ENCODE measurements around the gene CEP290.

Gene CEP290, protein sequence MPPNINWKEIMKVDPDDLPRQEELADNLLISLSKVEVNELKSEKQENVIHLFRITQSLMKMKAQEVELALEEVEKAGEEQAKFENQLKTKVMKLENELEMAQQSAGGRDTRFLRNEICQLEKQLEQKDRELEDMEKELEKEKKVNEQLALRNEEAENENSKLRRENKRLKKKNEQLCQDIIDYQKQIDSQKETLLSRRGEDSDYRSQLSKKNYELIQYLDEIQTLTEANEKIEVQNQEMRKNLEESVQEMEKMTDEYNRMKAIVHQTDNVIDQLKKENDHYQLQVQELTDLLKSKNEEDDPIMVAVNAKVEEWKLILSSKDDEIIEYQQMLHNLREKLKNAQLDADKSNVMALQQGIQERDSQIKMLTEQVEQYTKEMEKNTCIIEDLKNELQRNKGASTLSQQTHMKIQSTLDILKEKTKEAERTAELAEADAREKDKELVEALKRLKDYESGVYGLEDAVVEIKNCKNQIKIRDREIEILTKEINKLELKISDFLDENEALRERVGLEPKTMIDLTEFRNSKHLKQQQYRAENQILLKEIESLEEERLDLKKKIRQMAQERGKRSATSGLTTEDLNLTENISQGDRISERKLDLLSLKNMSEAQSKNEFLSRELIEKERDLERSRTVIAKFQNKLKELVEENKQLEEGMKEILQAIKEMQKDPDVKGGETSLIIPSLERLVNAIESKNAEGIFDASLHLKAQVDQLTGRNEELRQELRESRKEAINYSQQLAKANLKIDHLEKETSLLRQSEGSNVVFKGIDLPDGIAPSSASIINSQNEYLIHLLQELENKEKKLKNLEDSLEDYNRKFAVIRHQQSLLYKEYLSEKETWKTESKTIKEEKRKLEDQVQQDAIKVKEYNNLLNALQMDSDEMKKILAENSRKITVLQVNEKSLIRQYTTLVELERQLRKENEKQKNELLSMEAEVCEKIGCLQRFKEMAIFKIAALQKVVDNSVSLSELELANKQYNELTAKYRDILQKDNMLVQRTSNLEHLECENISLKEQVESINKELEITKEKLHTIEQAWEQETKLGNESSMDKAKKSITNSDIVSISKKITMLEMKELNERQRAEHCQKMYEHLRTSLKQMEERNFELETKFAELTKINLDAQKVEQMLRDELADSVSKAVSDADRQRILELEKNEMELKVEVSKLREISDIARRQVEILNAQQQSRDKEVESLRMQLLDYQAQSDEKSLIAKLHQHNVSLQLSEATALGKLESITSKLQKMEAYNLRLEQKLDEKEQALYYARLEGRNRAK (N-terminal part only)

DNA sequence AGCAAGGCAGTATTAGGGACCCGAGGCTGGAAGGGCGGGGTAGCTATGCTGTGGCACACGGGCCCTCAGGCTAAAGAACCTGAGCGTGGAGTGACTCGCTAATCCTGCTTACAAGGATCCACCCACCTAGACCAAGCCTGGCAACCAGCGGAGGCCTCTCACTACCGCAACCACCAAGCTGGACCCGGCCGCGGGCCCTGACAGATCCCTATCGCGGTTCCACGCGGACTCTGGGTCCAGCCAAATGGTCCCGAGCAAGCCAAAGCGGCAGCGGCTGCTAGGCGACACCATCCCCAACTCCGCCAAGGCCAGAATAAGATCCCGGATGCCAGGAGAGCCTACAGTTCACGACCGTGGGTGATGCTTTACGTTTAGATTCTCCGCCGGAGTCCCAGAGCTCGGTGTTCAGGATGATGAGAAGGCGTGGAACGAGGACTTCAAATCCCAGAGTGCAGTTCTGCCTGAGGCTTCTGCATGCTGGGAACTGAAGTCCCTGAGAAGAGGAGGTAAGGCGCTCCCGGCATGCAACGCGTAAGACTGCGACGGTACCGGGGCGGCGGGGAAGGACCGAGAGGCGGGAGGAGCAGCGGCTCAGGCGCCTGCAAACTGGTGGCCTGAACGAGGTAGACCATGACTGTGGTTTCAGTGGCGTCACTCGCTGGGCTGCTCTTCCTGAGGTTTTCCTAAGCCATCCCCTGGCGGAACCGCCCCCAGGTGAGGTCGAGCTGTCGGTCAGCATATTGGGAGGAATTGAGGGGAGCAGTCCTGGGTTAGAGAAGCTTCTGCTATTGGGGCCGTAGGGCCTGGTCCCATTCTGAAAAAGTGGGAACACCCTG is at the start of gene CEP290, which contains the start of gene TMTC3:
Gene CEP290 (minus strand): TSS at position 315 of the 836 bp plus-strand sequence. CDS start 781 bp downstream, outside the sequence.
Gene TMTC3 (plus strand): TSS at position 534 of the 836 bp plus-strand sequence. CDS start 6,009 bp downstream, outside the sequence.
- DNase-seq: peak; percentile 99 to 100 (median 99)

DNA sequence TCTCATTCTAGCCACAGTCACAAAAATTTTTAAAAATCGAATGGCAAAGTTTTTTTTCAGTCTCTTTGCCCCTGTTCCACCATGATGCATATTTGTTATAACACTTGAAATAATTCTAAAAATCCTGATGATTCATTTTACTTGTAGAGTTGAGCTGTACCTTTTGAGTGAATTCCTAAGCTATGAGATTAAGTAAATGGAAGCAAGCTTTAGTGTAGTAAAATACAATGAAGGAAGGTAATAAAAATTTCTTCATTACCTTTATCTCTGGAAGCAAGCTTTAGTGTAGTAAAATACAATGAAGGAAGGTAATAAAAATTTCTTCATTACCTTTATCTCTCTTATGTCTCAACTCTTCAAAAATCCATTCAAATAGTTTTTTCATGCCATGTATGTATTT is 46.3 kb upstream of the CEP290 start:
- DNase-seq: no peak

DNA sequence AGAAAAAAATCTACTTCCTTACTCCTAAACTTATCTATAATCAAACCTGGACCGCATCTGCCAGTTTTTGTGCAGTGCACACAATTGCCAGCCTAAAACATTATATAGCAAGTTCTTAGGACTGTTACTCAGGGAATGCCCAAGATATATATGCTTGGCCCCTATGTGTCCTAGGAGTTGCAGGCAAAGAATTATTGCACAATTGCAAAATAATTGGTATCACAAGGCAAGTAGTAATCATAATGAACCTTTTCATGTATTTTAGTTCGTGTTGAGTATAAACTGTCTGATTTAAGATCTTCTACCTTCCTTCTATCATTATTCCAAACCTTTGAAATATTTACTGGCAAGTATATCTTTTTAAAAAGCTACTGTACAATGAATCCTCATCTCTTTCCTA is 45.7 kb upstream of the CEP290 start:
- no peak for DNase-seq

DNA sequence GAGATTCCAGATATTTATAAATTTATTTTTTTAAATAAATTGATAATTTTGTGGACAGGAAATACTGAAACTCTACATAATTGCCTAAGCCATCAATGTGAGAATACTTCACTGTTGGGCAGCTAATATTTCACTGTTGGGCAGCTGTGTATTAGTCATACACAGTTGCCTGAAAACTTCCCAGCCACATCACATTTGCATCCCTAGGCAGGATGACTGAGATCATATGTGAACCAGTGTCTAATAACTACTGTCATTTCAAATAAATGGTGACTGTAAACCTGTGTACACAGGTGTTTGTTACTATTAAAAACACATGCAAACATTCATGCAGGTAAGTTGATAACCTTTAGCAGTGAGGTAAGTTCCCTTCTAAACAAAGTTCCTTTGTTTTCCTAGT is 44.1 kb upstream of the CEP290 start:
- DNase-seq: peak in 1 of 3 experiments; percentile 56

DNA sequence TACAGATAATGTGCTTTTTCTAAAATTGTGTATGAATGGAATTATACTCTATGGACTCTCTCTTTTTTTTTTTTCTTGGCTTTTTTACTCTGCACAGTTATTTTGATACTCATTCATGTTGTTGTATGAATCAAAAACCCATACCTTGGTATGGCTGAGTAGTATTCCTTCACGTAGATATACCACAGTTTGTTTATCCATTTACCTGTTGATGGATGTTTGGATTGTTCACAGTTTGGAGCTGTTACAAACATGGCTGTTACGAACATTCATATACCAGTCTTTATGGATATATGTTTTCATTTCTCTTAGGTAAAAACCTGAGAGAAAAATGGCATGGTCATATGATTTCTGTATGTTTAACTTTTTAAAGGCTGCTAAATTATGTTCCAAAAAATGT is 43.4 kb upstream of the CEP290 start:
- no peak for DNase-seq

DNA sequence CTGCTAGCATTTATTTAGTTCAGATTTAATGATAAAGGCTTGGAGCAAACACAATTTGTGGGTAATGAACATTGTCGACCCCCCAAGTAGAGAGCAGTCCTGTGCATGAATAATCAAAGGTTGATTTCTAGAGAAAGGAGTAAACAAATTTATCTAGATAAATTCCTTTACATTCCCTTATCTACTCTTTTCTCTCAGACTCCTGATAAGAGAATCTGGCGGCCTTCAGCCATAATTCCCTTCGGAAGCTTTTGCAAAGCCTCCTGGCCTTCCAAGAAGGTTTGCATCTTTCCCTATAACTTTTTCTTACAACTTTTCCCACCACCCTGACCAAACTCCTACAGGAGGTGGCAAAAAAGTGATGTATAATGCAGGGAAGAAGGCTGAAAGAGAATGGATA is 42.3 kb upstream of the CEP290 start:
- no peak for DNase-seq

DNA sequence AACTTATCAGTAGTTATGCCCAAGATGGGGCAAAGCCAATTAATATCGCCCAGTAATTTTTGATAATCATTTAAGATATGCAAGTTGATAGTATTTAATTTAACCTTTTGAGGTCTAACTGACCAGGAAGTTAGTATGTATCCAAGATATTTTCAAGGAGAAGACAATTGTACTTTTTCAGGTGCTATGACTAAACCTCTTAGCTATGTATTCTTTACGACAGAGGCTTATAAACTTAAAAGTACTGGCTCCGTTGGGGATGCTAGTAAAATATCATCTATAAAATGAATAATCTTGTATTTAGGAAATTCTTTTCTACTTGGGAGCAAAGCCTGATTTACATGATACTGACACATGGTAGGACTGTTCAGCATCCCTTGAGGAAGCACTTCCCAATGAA is 40.5 kb upstream of the CEP290 start:
- no peak for DNase-seq

DNA sequence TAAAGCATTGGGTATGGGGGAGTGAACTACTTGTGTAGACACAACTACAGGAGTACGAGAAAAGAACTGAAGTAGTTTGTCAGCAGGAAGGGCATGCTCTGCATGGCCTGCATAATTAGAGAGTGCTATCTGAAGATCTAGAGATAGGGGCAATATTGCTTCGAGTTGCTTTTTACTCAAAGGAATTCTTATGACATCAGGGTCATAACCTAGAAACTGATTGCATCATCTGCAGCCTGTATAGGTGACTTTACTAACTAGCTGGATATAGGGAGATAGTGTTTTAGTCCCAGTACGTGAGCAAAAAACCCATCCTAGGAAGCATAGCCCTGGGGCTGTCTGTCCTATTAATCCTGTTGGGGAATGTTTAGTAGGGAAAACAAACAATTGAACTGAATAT is 40.0 kb upstream of the CEP290 start:
- no peak for DNase-seq

DNA sequence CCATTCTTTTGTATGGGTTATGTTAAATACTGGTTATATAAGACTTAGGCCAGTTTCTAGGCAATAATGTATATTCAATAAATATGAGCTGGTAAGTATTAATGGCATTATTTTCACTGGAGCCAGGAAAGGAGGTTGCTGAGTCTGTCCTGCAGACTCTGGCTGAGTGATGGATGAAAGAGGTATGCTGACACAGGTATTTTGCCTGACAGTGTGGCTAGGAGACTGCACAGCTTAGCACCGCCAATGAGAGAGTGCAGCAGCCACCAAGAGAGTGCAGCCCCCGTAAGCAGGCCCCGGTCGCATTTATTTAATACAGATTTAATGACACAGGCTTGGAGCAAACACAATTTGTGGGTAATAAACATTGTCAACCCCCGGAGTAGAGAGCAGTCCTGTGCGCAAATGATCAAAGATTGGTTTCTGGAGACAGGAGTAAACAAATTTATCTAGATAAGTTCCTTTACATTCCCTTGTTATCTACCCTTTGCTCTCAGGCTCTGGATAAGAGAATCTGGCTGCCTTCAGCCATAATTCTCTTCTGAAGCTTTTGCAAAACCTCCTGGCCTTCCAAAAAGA is 37.6 kb upstream of the CEP290 start:
- no peak for DNase-seq

DNA sequence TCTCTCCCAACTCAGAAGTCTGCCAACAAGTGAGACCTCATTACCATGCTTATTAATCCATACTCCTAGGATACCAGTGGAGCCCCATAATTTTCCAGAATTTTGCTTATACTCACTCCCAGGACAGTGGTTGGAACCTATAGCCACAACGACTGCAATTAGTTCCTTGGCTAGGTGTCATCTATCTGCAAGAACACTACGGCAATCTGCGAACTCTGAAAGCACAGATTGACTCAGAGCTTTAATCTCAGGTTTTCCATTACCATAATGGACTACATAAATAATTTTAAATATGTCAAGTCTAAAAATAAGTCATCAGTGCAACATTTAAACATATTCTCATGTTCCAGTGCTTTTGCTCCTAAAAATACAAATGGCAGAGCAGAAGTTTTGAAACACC is 33.7 kb upstream of the CEP290 start:
- DNase-seq: no peak

DNA sequence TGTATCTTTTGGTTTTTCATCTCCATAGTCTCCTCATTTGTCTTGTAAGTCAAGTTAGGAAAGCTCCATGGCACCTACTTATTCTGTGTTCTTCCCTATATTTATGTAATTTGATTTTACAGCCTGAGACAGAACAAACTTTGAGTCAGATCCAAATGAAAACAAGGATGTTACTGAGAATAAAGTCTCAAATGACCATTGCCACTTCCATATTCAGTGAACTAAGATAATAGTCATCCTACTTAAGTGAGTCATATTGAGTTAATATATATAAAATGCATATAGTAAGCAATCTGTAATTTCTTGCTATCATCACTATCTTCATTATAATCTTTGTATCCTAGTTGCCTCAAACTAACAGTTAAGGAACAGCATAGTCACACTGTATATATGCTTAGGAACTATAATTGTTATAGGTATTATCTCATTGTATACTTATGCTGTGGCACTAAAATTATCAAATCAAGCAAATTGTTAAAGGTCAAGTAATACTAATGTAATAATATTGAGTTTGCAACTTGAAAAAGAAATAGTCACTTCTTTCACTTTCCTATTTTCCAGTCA is 31.0 kb upstream of the CEP290 start:
- no peak for DNase-seq

DNA sequence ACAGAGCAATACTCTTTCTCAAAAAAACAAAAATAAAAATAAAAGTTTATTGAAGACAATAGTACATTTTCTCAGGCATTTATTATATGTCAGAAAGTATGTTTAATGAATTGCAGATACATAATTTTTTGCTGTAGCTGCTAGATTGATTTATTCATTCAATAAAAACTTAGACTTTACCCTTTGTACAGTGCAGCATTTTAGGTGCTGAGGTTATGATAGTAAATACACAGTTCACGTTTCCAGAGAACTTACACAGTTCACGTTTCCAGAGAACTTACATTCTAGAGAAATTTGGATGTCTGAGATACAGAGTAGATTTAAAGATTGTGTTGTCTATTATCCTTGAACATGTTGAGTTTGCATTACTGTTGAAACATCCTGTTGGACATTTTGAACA is 25.5 kb upstream of the CEP290 start:
- no peak for DNase-seq

DNA sequence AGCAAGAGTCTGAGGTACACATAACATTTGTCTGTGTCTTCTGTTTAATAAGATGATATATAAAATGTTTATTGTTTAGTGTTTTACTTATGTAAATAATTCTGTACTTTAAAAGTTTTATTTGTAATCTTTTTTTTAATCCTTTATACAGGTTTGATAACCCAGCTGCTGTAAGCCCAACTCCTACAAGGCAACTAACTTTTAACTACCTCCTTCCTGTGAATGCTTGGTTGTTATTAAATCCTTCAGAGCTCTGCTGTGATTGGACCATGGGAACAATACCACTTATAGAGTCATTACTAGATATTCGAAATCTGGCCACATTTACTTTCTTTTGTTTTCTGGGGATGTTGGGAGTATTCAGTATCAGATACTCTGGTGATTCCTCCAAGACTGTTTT is 24.3 kb upstream of the CEP290 start:
- DNase-seq: no peak

DNA sequence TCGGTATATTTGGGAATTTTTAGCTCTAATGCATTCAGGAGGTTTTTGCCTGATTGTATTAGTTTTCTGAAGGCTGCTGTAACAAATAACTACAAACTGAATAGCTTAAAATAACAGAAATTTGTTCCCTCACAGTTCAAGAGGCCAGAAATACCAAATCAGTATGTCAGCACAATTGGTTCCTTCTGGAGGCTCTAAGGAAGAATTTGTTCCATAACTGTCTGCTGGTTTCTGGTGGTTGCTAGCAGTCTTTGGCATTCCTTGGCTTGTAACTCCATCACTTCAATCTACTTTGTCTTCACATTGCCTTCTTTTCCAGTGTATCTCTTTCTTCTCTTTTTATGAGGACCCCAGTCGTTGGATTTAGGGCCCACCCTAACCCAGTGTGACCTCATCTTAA is 21.5 kb upstream of the CEP290 start:
- DNase-seq: no peak

DNA sequence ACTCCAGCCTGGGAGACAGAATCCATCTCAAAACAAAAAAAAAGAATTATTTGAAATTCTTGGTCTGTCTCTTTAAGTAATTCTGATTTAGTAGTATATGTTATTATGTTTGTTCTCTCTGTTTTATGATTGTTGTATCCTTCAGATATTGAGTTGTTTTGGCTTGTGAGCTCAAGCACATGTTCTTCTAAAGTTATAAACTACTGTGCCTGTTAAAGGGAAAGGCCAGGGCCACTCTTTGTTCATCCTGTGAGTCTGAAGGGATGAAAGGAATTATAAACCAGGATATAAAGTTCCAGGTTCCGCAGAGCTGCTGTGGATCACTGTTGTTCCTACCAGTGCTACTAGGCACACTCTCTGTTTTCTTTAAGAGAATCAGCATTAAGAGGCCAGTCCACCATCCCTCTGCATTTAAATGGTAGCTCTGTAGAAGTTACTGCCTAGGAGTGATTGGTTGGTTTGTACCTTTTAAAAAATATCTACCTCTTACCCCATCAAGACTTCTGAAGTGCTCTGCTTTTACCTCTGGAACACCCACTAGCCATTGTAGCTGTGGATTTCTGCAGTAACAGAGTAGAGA is 14.3 kb upstream of the CEP290 start:
- DNase-seq: no peak

DNA sequence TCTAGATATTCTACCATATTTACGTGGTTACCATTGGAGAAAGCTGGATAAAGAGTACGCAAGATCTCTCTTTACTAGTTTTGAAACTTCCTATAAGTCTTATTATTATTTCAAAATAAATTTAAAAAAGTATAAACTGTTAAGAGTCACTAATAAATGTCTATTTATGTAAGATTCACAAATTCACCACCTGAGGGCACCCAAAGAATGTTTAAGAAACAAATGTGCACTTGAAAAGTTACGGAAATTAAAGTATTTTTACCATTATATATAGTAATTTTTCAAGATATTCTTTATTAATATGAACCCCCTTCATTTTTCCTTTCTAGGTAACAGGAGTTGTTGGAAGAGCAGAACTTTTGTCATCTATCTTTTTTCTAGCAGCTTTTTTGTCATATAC is 12.1 kb upstream of the CEP290 start:
- peak in 1 of 3 experiments; percentile 51 for DNase-seq

DNA sequence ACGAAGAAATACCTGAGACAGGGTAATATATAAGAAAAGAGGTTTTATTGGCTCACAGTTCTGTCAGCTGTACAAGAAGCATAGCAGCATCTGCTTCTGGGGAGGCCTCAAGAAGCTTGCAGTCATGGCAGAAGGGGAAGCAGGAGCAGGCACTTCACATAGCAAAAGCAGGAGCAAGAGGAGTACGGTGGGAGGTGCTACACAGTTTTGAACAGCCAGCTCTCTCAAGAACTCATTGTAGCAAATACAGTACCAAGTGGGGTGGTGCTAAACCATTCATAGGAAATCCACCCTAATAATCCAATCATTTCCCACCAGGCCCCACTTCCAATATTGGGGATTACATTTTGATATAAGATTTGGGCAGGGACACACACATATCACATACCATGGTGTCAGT is 8.2 kb upstream of the CEP290 start:
- no peak for DNase-seq

DNA sequence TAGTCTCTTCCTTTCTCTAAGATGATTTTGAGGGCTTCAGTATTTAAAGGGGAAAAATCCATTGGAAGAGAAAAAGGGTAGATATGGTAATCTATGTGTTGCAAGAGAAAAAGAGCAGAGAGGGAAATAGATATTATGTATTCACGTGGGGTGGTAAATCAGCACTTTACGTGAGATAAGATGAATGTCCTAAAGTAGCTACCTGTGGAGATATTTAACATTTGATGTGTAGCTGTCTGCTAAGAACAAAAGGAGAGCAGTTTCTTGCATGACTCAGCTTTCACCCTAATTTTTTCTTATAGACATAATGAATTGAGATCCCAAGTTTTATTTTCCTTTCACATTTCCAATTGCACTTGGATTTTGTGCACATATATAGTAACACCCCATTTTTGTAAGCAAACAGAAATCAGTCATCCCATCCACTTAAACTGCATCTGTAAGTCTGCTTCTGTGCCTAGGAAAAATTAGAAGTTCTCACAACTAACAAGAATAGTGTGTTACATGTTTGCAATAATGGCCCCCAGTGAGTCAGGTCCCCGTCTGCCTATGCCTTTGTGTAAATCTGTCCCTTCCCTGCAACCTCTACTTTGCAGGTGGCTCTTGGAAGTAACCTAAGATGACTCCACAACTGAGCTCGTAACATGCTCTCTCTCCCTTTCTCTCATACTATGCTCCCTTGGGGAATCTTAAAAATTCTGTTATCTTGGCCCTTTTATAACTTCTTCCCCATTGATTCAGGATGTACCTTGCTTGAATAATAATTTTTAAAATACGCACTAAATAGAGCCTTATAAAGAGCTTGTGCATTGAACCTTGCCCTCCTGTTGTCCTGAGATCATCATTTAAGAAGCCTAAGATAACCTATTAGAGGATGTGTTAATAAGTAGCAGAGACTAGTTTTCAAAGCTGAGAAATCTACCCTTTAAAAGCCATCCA is 3.9 kb upstream of the CEP290 start:
- DNase-seq: peak in 2 of 3 experiments; percentile 22 to 54
